ENCODE measurements around the gene KLK5.
"Not testable (repeated sequence)": the region's sequence is repeated elsewhere in the genome, so short reads cannot be mapped to it uniquely, and the experiment has no call there.

The KLK5 gene

GRCh38 chr19:50921426-50922316 lies 31.2 kb downstream of the KLK5 start:
- DNase-seq = no peak

DNA sequence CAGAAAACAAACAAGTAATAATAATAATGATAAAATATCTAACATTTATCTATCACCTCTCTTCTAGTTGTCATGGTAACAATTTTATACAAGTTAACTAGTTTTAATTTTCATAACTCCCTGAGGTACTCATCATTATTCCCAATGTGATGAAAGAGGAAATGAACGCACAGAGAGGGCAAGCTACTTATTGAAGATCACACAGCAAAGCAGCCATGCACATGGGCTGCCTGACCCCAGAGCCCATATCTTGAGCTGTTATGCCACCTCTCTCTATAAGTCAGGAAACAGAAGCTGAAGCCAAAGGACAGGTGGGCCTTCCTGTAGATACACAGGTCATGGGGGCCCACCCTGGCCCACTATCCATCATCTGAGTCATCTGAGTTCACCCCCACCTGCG lies 36.8 kb downstream of the KLK5 start:
- no peak for DNase-seq

GRCh38 chr19:50912727-50913716 lies 39.8 kb downstream of the KLK5 start:
- DNase-seq = no peak

- DNase-seq = no peak
Measured at GRCh38 chr19:50912102-50912599, 40.7 kb downstream of the KLK5 start.

GRCh38 chr19:50911206-50912101 lies 41.4 kb downstream of the KLK5 start, which contains the start of gene KLK4:
KLK4 (minus strand) TSS chr19:50911395; CDS start chr19:50910738, 657 bp downstream.
- no peak for DNase-seq

- no peak for DNase-seq
Measured at GRCh38 chr19:50910722-50911121, 42.1 kb downstream of the KLK5 start.

DNA sequence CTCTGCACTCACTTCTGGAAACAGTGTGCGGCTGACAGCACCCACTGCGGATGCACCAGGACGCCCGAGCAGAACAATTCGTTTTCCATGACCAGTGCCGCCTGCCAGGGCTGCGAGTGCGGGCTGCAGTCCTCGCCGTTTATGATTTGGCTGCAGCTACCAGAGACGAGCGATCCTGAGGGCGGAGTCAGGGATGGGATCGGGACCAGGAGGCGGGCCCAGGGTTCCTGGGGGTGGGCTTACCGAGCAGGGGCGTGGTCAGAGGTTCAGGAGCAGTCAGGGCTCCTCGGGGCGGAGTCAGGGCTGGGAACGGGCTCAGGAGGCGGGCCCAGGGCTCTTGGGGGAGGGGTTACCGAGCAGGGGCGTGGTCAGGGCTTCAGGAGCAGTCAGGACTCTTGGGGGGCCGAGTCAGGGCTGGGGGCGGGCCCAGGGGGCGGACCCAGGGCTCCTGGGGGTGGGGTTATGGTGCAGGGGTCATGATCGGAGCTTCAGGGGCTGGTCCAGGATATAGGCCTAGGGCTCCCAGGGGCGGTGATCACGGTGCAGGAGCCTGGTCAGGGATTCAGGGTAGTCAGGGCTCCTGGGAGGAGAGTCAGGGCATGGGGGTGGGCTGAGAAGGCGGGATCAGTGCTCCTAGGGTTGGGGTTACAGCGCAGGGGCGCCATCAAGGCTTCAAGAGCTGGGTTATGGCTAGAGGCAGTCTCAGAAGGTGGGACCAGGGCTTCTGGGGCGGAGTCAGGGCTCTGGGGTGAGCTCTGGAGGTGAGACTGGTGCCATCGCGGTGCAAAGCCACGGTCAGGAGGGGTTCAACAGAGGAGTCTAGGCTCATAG lies 43.4 kb downstream of the KLK5 start:
- no peak for DNase-seq

GRCh38 chr19:50908336-50908735 lies 44.5 kb downstream of the KLK5 start:
- no peak for DNase-seq

DNA sequence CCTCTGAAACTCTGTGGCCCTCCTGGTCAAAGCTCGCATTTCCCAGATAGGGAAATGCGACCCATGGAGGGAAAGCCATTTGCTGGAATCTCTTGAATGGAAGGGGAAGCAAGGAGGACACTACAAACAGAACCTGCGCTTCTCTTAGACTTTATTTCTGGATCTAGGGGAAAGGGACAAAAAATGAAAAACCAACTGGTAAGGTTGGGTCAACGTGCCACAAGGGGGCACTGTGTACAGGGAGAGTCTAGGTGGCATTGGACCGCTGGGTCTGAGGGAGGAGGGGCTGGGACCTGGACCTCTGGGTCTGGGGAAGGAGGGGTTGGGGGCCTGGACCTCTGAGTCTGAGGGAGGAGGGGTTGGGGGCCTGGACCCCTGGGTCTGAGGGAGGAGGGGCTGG lies 46.6 kb downstream of the KLK5 start:
- DNase-seq = no peak

GRCh38 chr19:50902640-50903039 lies 50.2 kb downstream of the KLK5 start:
- no peak for DNase-seq

DNA sequence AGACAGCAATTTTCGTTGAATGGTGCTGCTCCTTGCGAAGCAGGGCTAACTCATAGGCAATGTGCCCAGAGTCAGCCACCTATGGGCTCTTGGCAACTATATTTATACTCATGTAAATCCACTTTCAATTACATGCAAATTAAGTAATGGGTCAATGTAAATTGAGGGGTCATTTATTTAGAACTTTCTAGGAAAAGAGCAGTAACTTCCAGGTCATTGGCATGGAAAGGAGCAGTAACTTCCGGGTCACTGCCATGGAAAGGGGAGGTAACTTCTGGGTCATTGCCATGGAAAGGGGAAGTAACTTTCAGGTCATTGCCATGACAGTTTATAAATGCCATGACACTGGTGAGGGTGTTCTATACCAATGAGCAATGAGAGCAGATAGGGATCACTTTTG lies 53.3 kb downstream of the KLK5 start:
- DNase-seq = no peak

DNA sequence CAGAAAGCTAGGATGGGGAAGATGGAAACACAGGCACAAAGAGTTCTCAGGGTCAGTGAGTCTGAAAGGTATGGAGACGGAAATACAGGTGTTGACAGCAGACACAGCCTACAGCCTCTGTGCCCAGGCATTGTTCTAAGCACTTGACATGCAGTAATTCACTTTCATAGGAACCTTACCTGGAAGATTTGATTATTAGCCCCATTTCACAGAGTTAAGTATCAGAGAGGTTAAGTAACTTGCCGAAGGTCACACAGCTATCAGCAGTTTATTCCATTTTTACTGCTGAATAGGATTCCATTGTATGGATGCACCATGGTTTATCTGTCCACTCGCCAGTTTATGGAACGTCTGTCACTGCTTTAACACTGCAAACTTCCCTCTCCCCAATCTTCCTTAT lies 54.8 kb downstream of the KLK5 start:
- no peak for DNase-seq

DNA sequence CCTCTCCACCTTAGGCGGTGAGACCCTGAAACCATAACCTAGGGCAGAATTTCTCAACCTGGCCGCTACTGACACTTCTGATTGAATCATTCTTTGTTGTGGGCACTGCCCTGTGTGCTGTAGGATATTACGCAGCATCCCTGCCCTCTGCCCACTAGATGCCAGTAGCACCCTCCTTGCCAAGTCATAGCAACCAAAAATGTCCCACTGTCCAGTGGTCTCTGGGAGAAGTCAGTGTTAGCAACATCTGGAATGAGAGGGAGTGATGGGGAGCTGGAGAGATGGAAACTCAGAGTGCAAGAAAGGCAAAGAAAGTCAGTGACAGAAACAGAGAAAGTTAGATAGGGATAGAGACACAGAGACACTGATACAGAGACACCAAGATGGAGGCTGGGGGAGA lies 55.2 kb downstream of the KLK5 start:
- no peak for DNase-seq

DNA sequence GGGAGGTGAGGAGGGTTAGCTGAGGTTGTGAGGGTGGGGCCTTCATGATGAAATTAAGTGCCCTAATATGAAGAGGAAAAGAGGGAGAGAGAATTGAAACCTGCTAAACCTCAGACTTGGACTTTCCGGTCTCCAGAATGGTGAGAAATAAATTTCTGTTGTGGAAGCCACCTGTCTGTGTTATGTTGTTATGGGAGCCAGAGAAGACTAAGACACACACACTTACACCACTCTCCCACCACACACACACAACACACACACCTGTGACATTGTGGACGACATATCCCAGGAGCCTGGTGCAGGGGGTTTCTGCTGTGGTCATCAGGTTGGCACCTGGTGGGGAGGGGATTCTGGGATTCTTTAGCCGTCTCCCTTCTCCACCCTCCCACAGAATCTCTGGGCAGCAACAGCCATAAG lies 55.6 kb downstream of the KLK5 start:
- no peak for DNase-seq

DNA sequence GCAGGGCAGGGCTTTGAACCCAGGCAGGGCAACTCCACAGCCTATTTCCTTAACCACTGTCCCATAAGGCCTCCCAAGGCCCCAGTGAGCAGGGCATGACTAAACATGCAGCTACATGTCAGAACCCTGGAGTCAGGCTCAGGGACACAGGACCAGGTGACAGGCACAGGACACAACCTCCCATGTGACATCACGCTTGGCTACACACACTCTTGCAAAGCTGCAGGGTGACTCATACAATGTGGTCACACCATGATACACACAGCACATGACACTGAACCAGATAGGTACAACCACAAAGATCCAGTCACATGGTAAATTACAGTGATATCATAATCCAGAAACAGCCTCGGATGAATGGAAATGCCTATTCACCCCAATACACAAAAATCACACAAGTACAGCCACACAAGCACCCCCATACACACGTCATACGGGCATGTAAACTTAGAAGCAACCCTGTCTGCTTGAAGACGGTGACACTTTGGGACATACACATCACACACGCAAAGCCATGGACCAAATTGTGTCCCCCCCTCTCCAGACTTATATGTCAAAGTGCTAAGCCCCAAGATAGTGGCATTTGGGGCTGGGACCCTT lies 56.1 kb downstream of the KLK5 start:
- no peak for DNase-seq

GRCh38 chr19:50896089-50896590 lies 56.7 kb downstream of the KLK5 start:
- not testable (repeated sequence) for DNase-seq

GRCh38 chr19:50894478-50895356 lies 58.1 kb downstream of the KLK5 start:
- no peak for DNase-seq
